Cardiac atrium fibroblast (primary cell): ENCODE results near the gene TET2. TPM values are rescaled to one million over a fixed set of nuclear protein-coding genes. Genes with fewer than 3 reads are reported as not detected.

Experiments
- total RNA-seq: library from RNA; depleted of rRNA; stranded (reverse); fragments of >200 nt; gene quantifications from 2 replicates; pipeline ENCODE4 v1.2.3, GENCODE V29; 2015

The TET2 gene
- total RNA-seq, result 6.5 and 8.7 TPM in 2 replicates

GRCh38 chr4:105146276-105147015, at the start of gene TET2:
Gene TET2, plus strand, starts transcription at chr4:105146876. Its CDS starts 87,067 bp downstream, at chr4:105233943.

